Panc1 (cell line): ENCODE measurements around the gene MAP3K20. TPM values are rescaled to one million over a fixed set of nuclear protein-coding genes. Genes with fewer than 3 reads are reported as not detected.
"Not testable (repeated sequence)": the region's sequence is repeated elsewhere in the genome, so short reads cannot be mapped to it uniquely, and the experiment has no call there.

ENCODE experiments used
- ATAC-seq: fragments of 200-7000 bp; cut with Tn5 transposase; 2 replicates; pipeline ENCODE4 v1.9.1; 2020; ENCODE audit warnings: mild to moderate bottlenecking, moderate library complexity
- BruUV-seq: library from RNA; stranded (reverse); fragments of 400-500 nt; replicated peaks from 2 replicates; lab custom pipeline; 2021; lab: Mats Ljungman, UMichigan
- CTCF ChIA-PET: fragments of 300-600 bp; sonication (Branson Sonifier 250); formaldehyde crosslinking; loops from one replicate; lab custom pipeline; 2022; ENCODE audit warnings: antibody characterized with exemption; lab: Charles Lee
- POLR2A ChIA-PET: fragments of 300-600 bp; sonication (Branson Sonifier 250); formaldehyde crosslinking; loops from one replicate; lab custom pipeline; 2022; ENCODE audit warnings: antibody characterized with exemption; lab: Charles Lee
- DNase-seq: peaks from one replicate; pipeline ENCODE4 v3.0.0-alpha.2; 2010; ENCODE audit warnings: low read depth, low spot score
- H3K27ac ChIP-seq: 2 replicates; pipeline ENCODE4 v1.5.1; 2011; ENCODE audit warnings: mild to moderate bottlenecking, low read length, inconsistent platforms
- H3K27me3 ChIP-seq: fragments of 200-500 bp; sonication (Bioruptor generic); 2 replicates; pipeline ENCODE4 v1.6.0; 2014; ENCODE audit warnings: low read length, inconsistent platforms; ENCODE audit not compliant: control insufficient read depth, insufficient read depth
- H3K36me3 ChIP-seq: fragments of 200-500 bp; sonication (Bioruptor generic); 2 replicates; pipeline ENCODE4 v1.5.1; 2014; ENCODE audit warnings: inconsistent platforms, mild to moderate bottlenecking, low read length, moderate library complexity; ENCODE audit not compliant: control insufficient read depth, insufficient read depth
- H3K4me1 ChIP-seq: 2 replicates; pipeline ENCODE4 v1.5.1; 2011; ENCODE audit warnings: inconsistent platforms, mild to moderate bottlenecking, low read length, moderate library complexity; ENCODE audit not compliant: control insufficient read depth, insufficient read depth
- H3K4me3 ChIP-seq, 2 experiments: 2 replicates each; pipeline ENCODE4 v1.5.1; 2011 to 2012; ENCODE audit warnings: low read depth in 2 of 2, low read length in 2 of 2, mild to moderate bottlenecking in 2 of 2, inconsistent platforms in 1 of 2, moderate library complexity in 1 of 2
- H3K9me3 ChIP-seq: fragments of 200-500 bp; sonication (Bioruptor generic); 2 replicates; pipeline ENCODE4 v1.5.1; 2014; ENCODE audit warnings: low read depth, mild to moderate bottlenecking, inconsistent platforms, low read length, moderate library complexity; ENCODE audit not compliant: control insufficient read depth, insufficient read depth
- CTCF ChIP-seq: fragments of 450-650 bp; IDR thresholded peaks from 2 replicates; pipeline ENCODE4 v1.5.1; 2017; ENCODE audit warnings: mild to moderate bottlenecking
- POLR2AphosphoS5 ChIP-seq: IDR thresholded peaks from 2 replicates; pipeline ENCODE4 v1.6.1; 2012; ENCODE audit warnings: mild to moderate bottlenecking, low read depth, low read length, moderate library complexity
- REST ChIP-seq, 2 experiments: IDR thresholded peaks; 2 replicates each; pipeline ENCODE4 v1.6.1; 2011 to 2012; ENCODE audit warnings: low read depth in 2 of 2, control low read depth in 1 of 2, low read length in 1 of 2, mild to moderate bottlenecking in 1 of 2, moderate library complexity in 1 of 2; ENCODE audit not compliant: insufficient read depth in 1 of 2
- SIN3A ChIP-seq: IDR thresholded peaks from 2 replicates; pipeline ENCODE4 v1.6.1; 2012; ENCODE audit warnings: low read depth, mild to moderate bottlenecking, low read length, moderate library complexity, borderline replicate concordance; ENCODE audit not compliant: insufficient read depth
- TCF7L2 ChIP-seq: IDR thresholded peaks from 2 replicates; pipeline ENCODE4 v1.6.1; 2011; ENCODE audit warnings: mild to moderate bottlenecking, low read depth, low read length, inconsistent platforms
- in situ Hi-C: cut with HindIII; loops from 2 replicates; pipeline ENCODE4 v1.10.0; 2016; ENCODE audit warnings: low sequenced_read_pairs, low pct_unique_long_range_greater_than_20kb
- intact Hi-C: fragments of 100-400 bp; cut with micrococcal nuclease; formaldehyde crosslinking; loops from one replicate; pipeline ENCODE4 v1.10.0; 2022; ENCODE audit not compliant: unreplicated experiment
- total RNA-seq: library from RNA; stranded (reverse); gene quantifications from one replicate; pipeline ENCODE4 v1.2.1, GENCODE V29; 2021; ENCODE audit not compliant: unreplicated experiment

MAP3K20 gene
- total RNA-seq, 1 experiment from 2014 or later = 121 TPM

- POLR2A ChIA-PET = interaction anchor here (1.1 kb wide), 1 partner anchor 13 kb away, joined by 3 read pairs; no protein-coding TSS in a partner anchor
- CTCF ChIA-PET = interaction anchor here (1.9 kb wide), 1 partner anchor 71 kb away, joined by 6 read pairs; no protein-coding TSS in a partner anchor
- H3K4me1 ChIP-seq = peaks cover 60% of the 10 kb centered on the region
These were observed 17.3 kb downstream of the MAP3K20 start for GRCh38 chr2:173092844-173093402.

GRCh38 chr2:173093617-173094016 is 18.0 kb downstream of the MAP3K20 start:
- in situ Hi-C loops, H3K9me3 ChIP-seq, H3K4me3 ChIP-seq, BruUV-seq, DNase-seq, CTCF ChIA-PET, ATAC-seq, H3K27me3 ChIP-seq: not testable (repeated sequence)
- H3K27ac ChIP-seq = peak overlapping the region; percentile 100
- intact Hi-C loops = loop anchor here (5.0 kb wide), 2 partner anchors 69 to 119 kb away; no protein-coding TSS in a partner anchor
- H3K4me1 ChIP-seq = peaks cover 55% of the 10 kb centered on the region
- peaks cover 25% of the 10 kb centered on the region; the same call in 1 of the 2 replicates for H3K36me3 ChIP-seq
- POLR2A ChIA-PET = interaction anchor here (0.7 kb wide), 1 partner anchor 9 kb away, joined by 4 read pairs; no protein-coding TSS in a partner anchor

More at GRCh38 chr2:173092844-173093402, 17.3 kb downstream of the MAP3K20 start:
- H3K9me3 ChIP-seq = no peaks in the 10 kb centered on the region
- H3K27me3 ChIP-seq = no peaks in the 10 kb centered on the region
- in situ Hi-C loops = no loop called here
- TF ChIP-seq SIN3A (no peak), CTCF (no peak), POLR2AphosphoS5 (peak; percentile 48; the same call in 1 of the 2 replicates), TCF7L2 (peak; percentile 79; the same call in 1 of the 2 replicates), REST (IDR thresholded peaks at IDR 0.05; ENCODE audit: insufficient read depth in 1 of 2, low read depth in 2 of 2, low read length in 1 of 2) (no peak)
- DNase-seq (no peak), ATAC-seq (peak; percentile 38)
- peak overlapping the region; percentile 100 for H3K27ac ChIP-seq
- peak overlapping the region; percentile 1 to 23; a peak in 2 of 4 replicates for H3K4me3 ChIP-seq
- intact Hi-C loops = loop anchor here (5.0 kb wide), 2 partner anchors 69 to 119 kb away; no protein-coding TSS in a partner anchor
- BruUV-seq = no TSS peak
- H3K36me3 ChIP-seq = peaks cover 25% of the 10 kb centered on the region; the same call in 1 of the 2 replicates

GRCh38 chr2:173094731-173095130 is 19.1 kb downstream of the MAP3K20 start:
- Histone ChIP-seq H3K4me1 (peaks cover 54% of the 10 kb centered on the region), H3K4me3 (no peak overlapping the region), H3K9me3 (no peaks in the 10 kb centered on the region), H3K27ac (peak overlapping the region; percentile 99), H3K27me3 (no peaks in the 10 kb centered on the region), H3K36me3 (peaks cover 25% of the 10 kb centered on the region; the same call in 1 of the 2 replicates)
- intact Hi-C loops (loop anchor here (5.0 kb wide), 2 partner anchors 68 to 118 kb away; no protein-coding TSS in a partner anchor), in situ Hi-C loops (no loop called here)
- no peak for ATAC-seq
- CTCF ChIA-PET = interaction anchor here (0.7 kb wide), 1 partner anchor 67 kb away, joined by 3 read pairs; no protein-coding TSS in a partner anchor
- DNase-seq = no peak
- POLR2A ChIA-PET = interaction anchor here (0.6 kb wide), 1 partner anchor 15 kb away, joined by 5 read pairs; no protein-coding TSS in a partner anchor
- TF ChIP-seq REST (IDR thresholded peaks at IDR 0.05; ENCODE audit: insufficient read depth in 1 of 2, low read depth in 2 of 2, low read length in 1 of 2) (no peak), CTCF (no peak), POLR2AphosphoS5 (no peak), SIN3A (no peak), TCF7L2 (no peak)
- BruUV-seq = no TSS peak
